GF-D8 (cell line): Measurements from ENCODE around the gene GPATCH1.
"Not testable (repeated sequence)": the region's sequence is repeated elsewhere in the genome, so short reads cannot be mapped to it uniquely, and the experiment has no call there.

Experiments
- DNase-seq: peaks from one replicate; lab custom pipeline; 2025; lab: John Stamatoyannopoulos, UW

The GPATCH1 gene

GRCh38 chr19:33157906-33158305 lies 76.9 kb downstream of the GPATCH1 start:
- DNase-seq: peak; percentile 38

GRCh38 chr19:33158365-33158764 lies 77.4 kb downstream of the GPATCH1 start:
- no peak for DNase-seq

- DNase-seq: no peak
Measured at GRCh38 chr19:33159149-33159548, 78.2 kb downstream of the GPATCH1 start.

- DNase-seq: no peak
Measured at GRCh38 chr19:33159893-33160292, 78.9 kb downstream of the GPATCH1 start.

- DNase-seq: no peak
Measured at GRCh38 chr19:33161201-33161600, 80.2 kb downstream of the GPATCH1 start.

GRCh38 chr19:33163481-33163880 lies 82.5 kb downstream of the GPATCH1 start:
- no peak for DNase-seq

GRCh38 chr19:33166037-33166436 lies 85.1 kb downstream of the GPATCH1 start:
- not testable (repeated sequence) for DNase-seq

- no peak for DNase-seq
Measured at GRCh38 chr19:33167438-33167837, 86.5 kb downstream of the GPATCH1 start.

GRCh38 chr19:33168528-33168927 lies 87.5 kb downstream of the GPATCH1 start:
- no peak for DNase-seq

DNA sequence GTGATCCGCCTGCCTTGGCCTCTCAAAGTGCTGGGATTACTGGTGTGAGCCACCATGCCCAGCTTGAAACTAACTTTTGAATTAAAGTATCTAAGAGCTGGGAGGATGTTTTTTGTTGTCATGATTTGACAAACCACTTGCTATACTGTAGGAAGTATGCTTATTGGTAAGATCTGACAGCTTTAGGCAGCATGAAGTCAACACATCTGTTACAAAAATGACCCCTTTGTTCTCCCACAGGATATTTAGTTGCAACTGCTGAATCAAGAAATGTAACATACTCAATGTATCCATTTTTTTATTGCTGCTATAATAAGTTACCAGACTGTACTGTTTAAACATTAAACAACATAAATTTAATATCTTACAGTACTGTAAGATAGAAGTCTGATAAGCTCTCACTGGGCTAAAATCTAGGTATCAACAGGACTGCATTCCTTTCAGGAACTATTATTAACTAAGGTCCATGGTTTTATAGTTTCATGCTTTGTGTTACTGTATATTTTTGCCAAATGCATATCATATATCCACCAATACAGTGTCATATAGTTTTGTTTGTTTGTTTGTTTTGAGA lies 90.3 kb downstream of the GPATCH1 start:
- DNase-seq: no peak

DNA sequence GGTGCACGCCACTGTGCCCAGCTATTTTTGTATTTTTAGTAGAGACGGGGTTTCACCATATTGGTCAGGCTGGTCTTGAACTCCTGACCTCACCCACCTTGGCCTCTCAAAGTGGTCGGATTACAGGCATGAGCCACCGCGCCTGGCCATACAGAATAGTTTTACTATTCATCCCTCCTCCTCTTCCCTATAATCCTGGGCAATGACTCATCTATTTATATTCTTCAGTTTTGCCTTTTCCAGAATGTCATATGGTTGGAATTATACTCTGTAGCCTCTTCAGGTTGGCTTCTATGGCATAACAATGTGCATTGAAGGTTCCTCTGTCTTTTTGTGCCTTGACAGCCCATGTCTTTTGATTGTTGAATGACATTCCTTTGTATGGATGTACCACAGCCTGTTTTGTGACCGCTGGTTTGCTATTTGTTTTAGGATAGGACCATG lies 91.0 kb downstream of the GPATCH1 start:
- no peak for DNase-seq

GRCh38 chr19:33174186-33174585 lies 93.2 kb downstream of the GPATCH1 start:
- DNase-seq: no peak

DNA sequence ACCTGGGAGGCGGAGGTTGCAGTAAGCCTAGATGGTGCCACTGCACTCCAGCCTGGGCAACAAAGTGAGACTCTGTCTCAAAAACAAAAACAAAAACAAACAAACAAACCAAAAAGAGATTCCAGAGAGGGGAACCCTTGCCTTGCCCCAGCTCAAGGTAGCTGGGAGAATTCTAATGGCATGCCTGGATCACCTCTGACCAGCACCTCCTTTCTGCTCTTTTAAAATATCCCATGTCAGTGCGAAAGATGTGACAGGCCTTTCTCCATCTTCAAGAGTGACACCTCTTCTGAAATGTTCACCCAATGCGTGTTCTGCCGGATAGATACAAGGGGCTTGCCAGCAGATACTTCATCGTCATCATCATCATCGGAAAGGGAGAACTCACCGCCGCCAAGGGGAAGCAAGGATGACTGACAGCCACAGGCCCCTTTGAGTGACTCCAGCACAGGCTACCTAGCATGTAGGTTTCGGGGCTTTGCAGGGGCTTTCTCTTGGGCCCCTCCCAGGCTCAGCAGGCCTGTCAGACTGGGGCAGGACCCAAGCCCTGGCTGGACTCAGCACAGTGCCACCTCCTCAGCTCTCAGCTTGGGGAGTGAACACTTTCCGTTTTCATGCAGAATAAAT lies 94.3 kb downstream of the GPATCH1 start:
- DNase-seq: no peak

- DNase-seq: no peak
Measured at GRCh38 chr19:33175886-33176669, 95.1 kb downstream of the GPATCH1 start.

DNA sequence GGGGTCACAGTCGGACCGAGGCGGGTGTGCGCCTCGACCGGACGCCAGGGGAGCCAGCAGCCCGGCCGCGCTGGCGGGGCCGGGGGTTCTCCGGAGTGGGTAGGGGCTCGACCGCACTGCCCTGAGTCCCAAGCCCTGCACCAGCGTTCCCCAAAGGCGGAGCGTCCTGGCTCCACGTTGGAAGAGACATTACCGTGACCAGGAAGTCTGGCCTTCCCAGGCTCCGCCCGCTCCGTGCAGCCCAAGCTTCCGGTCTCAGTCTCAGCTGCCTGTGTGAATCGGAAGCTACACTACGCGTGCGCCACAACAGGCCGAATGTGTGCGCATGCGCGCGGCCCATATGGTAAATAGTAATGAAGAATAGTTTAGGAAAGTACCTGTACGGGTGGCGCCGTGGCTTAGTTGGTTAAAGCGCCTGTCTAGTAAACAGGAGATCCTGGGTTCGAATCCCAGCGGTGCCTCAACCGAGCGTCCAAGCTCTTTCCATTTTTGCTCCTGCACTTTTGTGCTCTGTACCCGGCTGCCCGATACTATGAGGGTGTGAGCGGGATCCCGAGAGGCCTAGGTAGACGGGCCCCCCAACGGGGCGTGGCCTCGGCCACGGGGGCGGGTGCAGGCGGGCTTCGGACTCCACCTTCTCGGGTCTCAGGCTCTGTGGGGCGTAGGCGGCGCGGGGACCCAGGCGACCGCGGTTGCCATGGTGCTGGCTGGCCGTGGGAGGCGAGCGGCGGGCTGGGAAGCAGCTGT lies 95.9 kb downstream of the GPATCH1 start:
- DNase-seq: peak; percentile 96

DNA sequence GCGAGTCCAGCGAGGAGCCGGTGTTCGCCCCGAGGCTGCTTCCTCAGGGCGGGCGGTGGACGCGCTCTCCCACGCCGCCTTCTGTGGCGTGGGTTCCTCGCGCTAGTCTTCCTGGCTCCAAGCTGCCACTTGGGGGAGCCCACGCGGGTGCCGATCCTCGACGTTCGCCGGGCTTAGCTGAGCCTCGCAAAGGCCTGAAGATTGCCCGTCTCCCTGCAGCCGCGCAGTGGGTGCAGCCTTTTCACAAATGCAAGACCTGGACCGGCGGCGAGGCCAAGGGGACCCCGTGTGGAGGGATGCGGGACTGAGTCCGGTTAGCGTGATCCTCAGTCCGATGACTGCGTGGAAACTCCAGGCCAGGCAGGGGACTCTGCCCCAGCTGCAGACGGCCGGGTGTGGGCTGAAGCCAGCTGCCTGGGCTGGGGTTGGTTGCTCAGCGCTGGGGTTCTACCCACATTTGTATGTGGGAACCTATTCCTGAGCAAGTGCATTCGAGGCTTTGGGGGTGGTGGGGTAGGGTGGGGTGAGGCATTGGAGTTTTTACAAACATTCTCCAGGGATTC lies 96.5 kb downstream of the GPATCH1 start:
- DNase-seq: peak; percentile 68
